ENCODE measurements around the gene UBASH3A.

DNA sequence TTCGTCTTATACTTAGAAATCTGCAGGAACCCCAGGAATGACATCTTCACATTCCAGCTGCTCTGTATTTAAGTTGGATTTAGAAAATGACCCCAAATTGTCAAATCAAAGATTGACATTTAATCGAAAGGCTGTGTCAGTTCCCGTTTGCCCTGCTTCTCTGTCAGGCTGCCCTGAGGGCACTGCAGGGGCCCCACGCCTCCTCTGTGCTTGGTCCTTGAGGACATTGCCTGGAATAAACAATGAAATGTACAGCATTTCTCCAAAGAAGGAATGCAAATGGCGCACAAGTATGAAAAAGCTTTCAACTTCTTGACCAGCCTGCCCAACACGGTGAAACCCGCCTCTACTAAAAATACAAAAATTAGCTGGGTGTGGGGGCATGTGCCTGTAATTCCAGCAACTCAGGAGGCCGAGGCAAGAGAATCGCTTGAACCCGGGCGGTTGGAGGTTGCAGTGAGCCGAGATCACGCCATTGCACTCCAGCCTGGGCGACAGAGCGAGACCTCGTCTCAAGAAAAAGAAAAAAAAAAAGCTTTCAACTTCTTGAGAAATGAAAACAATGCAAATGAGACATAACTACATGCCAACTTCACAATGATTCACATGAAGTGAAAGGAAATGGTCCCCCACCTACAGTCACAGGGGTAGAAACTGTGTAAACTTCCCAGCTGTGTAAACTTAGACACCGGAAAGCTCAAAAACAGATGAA, 10.8 kb upstream of the UBASH3A start:
- TF ChIP-seq CREB1 (IDR thresholded peaks at IDR 0.05; ENCODE audit: low read depth) (no peak), EGR1 (IDR thresholded peaks at IDR 0.05) (no peak), TEAD4 (IDR thresholded peaks at IDR 0.05) (no peak), EP300 (IDR thresholded peaks at IDR 0.05; ENCODE audit: borderline replicate concordance) (no peak), YY1 (IDR thresholded peaks at IDR 0.05; ENCODE audit: low read depth) (no peak), CEBPB (IDR thresholded peaks at IDR 0.05) (no peak), FOXM1 (IDR thresholded peaks at IDR 0.05; ENCODE audit: borderline replicate concordance, low read depth) (no peak), RAD21 (IDR thresholded peaks at IDR 0.05; ENCODE audit: low read depth) (no peak), ZBTB7A (IDR thresholded peaks at IDR 0.05; ENCODE audit: low read depth) (no peak), TCF12 (IDR thresholded peaks at IDR 0.05; ENCODE audit: low read depth) (no peak)
- TF ChIP-seq, protein P1, sequence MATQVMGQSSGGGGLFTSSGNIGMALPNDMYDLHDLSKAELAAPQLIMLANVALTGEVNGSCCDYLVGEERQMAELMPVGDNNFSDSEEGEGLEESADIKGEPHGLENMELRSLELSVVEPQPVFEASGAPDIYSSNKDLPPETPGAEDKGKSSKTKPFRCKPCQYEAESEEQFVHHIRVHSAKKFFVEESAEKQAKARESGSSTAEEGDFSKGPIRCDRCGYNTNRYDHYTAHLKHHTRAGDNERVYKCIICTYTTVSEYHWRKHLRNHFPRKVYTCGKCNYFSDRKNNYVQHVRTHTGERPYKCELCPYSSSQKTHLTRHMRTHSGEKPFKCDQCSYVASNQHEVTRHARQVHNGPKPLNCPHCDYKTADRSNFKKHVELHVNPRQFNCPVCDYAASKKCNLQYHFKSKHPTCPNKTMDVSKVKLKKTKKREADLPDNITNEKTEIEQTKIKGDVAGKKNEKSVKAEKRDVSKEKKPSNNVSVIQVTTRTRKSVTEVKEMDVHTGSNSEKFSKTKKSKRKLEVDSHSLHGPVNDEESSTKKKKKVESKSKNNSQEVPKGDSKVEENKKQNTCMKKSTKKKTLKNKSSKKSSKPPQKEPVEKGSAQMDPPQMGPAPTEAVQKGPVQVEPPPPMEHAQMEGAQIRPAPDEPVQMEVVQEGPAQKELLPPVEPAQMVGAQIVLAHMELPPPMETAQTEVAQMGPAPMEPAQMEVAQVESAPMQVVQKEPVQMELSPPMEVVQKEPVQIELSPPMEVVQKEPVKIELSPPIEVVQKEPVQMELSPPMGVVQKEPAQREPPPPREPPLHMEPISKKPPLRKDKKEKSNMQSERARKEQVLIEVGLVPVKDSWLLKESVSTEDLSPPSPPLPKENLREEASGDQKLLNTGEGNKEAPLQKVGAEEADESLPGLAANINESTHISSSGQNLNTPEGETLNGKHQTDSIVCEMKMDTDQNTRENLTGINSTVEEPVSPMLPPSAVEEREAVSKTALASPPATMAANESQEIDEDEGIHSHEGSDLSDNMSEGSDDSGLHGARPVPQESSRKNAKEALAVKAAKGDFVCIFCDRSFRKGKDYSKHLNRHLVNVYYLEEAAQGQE (IDR thresholded peaks at IDR 0.05; ENCODE audit: low read depth): no peak
- TF ChIP-seq, protein P2, sequence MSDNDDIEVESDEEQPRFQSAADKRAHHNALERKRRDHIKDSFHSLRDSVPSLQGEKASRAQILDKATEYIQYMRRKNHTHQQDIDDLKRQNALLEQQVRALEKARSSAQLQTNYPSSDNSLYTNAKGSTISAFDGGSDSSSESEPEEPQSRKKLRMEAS (IDR thresholded peaks at IDR 0.05): no peak
- TF ChIP-seq, protein P3, sequence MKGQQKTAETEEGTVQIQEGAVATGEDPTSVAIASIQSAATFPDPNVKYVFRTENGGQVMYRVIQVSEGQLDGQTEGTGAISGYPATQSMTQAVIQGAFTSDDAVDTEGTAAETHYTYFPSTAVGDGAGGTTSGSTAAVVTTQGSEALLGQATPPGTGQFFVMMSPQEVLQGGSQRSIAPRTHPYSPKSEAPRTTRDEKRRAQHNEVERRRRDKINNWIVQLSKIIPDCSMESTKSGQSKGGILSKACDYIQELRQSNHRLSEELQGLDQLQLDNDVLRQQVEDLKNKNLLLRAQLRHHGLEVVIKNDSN (IDR thresholded peaks at IDR 0.05): no peak
